Measurements from ENCODE around the gene PSMA3. TPM values are rescaled to one million over a fixed set of nuclear protein-coding genes. Genes with fewer than 3 reads are reported as not detected.

PSMA3 gene
- total RNA-seq, 1 experiment from 2014 or later, result 260 TPM

GRCh38 chr14:58301416-58301815, 56.8 kb downstream of the PSMA3 start:
- H3K4me3 Mint-ChIP-seq (ENCODE audit: low read depth, unreplicated experiment), result no peak overlapping the region
- no peak for DNase-seq
- no peaks in the 10 kb centered on the region for H3K4me1 Mint-ChIP-seq (ENCODE audit: low read depth, unreplicated experiment)
- CTCF ChIA-PET, result no interaction called here
- BruUV-seq (replicated peaks), result no TSS peak
- H3K27me3 Mint-ChIP-seq (ENCODE audit: unreplicated experiment), result no peaks in the 10 kb centered on the region
- intact Hi-C loops (cut with micrococcal nuclease; ENCODE audit: unreplicated experiment), result no loop called here
- no peaks in the 10 kb centered on the region for H3K9me3 Mint-ChIP-seq (ENCODE audit: low read depth, unreplicated experiment)
- no peak for TF ChIP-seq CTCF (IDR thresholded peaks at IDR 0.05; ENCODE audit: unreplicated experiment)
- no peak overlapping the region for H3K27ac Mint-ChIP-seq (ENCODE audit: unreplicated experiment)
- peaks cover 19% of the 10 kb centered on the region for H3K36me3 Mint-ChIP-seq (ENCODE audit: insufficient read depth, unreplicated experiment)

- DNase-seq, result no peak
- Mint-ChIP-seq H3K27ac (ENCODE audit: unreplicated experiment) (no peak overlapping the region), H3K9me3 (ENCODE audit: low read depth, unreplicated experiment) (no peaks in the 10 kb centered on the region), H3K36me3 (ENCODE audit: insufficient read depth, unreplicated experiment) (peaks cover 16% of the 10 kb centered on the region), H3K4me3 (ENCODE audit: low read depth, unreplicated experiment) (no peak overlapping the region), H3K4me1 (ENCODE audit: low read depth, unreplicated experiment) (no peaks in the 10 kb centered on the region), H3K27me3 (ENCODE audit: unreplicated experiment) (no peaks in the 10 kb centered on the region)
- intact Hi-C loops (cut with micrococcal nuclease; ENCODE audit: unreplicated experiment), result no loop called here
- CTCF ChIA-PET, result no interaction called here
- TF ChIP-seq CTCF (IDR thresholded peaks at IDR 0.05; ENCODE audit: unreplicated experiment), result no peak
- BruUV-seq (replicated peaks), result no TSS peak
Observed at GRCh38 chr14:58305730-58306129, 61.1 kb downstream of the PSMA3 start.

- DNase-seq, result no peak
- peaks cover 6% of the 10 kb centered on the region for H3K36me3 Mint-ChIP-seq (ENCODE audit: insufficient read depth, unreplicated experiment)
- no peak overlapping the region for H3K27ac Mint-ChIP-seq (ENCODE audit: unreplicated experiment)
- H3K4me3 Mint-ChIP-seq (ENCODE audit: low read depth, unreplicated experiment), result no peak overlapping the region
- H3K4me1 Mint-ChIP-seq (ENCODE audit: low read depth, unreplicated experiment), result no peaks in the 10 kb centered on the region
- intact Hi-C loops (cut with micrococcal nuclease; ENCODE audit: unreplicated experiment), result no loop called here
- TF ChIP-seq CTCF (IDR thresholded peaks at IDR 0.05; ENCODE audit: unreplicated experiment), result no peak
- no peaks in the 10 kb centered on the region for H3K27me3 Mint-ChIP-seq (ENCODE audit: unreplicated experiment)
- CTCF ChIA-PET, result no interaction called here
- BruUV-seq (replicated peaks), result no TSS peak
- H3K9me3 Mint-ChIP-seq (ENCODE audit: low read depth, unreplicated experiment), result no peaks in the 10 kb centered on the region
Observed at GRCh38 chr14:58307597-58308316, 63.1 kb downstream of the PSMA3 start.

GRCh38 chr14:58309086-58309485, 64.4 kb downstream of the PSMA3 start:
- TF ChIP-seq CTCF (IDR thresholded peaks at IDR 0.05; ENCODE audit: unreplicated experiment), result no peak
- Mint-ChIP-seq H3K9me3 (ENCODE audit: low read depth, unreplicated experiment) (no peaks in the 10 kb centered on the region), H3K4me3 (ENCODE audit: low read depth, unreplicated experiment) (no peak overlapping the region), H3K27me3 (ENCODE audit: unreplicated experiment) (no peaks in the 10 kb centered on the region), H3K27ac (ENCODE audit: unreplicated experiment) (no peak overlapping the region), H3K36me3 (ENCODE audit: insufficient read depth, unreplicated experiment) (peaks cover 6% of the 10 kb centered on the region), H3K4me1 (ENCODE audit: low read depth, unreplicated experiment) (no peaks in the 10 kb centered on the region)
- DNase-seq, result no peak
- BruUV-seq (replicated peaks), result no TSS peak
- intact Hi-C loops (cut with micrococcal nuclease; ENCODE audit: unreplicated experiment), result no loop called here
- CTCF ChIA-PET, result no interaction called here

Measured in Calu3 (cell line).